Activated T-helper 9 cell treated with anti-CD3 and anti-CD28 coated beads, Interleukin-2, amount 50 U/mL, for 16 hours (primary cell): ENCODE measurements around the gene NRDE2.
"Not testable (repeated sequence)": the region's sequence is repeated elsewhere in the genome, so short reads cannot be mapped to it uniquely, and the experiment has no call there.

Experiments used
- DNase-seq: peaks from one replicate; pipeline ENCODE4 v3.0.0-alpha.2; 2020; ENCODE audit warnings: low read depth

Gene NRDE2

GRCh38 chr14:90341784-90342183, 10.0 kb upstream of the NRDE2 start:
- DNase-seq: no peak

- not testable (repeated sequence) for DNase-seq
Observed at GRCh38 chr14:90341232-90341631, 9.5 kb upstream of the NRDE2 start.

GRCh38 chr14:90336985-90337384, 5.2 kb upstream of the NRDE2 start:
- no peak for DNase-seq

- no peak for DNase-seq
Observed at GRCh38 chr14:90336401-90336800, 4.7 kb upstream of the NRDE2 start.

GRCh38 chr14:90332271-90332584, 487 bp upstream of the NRDE2 start:
- no peak for DNase-seq

GRCh38 chr14:90330203-90331196, 1.2 kb downstream of the NRDE2 start:
- DNase-seq: no peak

- DNase-seq: no peak
Observed at GRCh38 chr14:90321891-90322290, 9.8 kb downstream of the NRDE2 start.

GRCh38 chr14:90319634-90320541, 11.9 kb downstream of the NRDE2 start:
- no peak for DNase-seq

- DNase-seq: no peak
Observed at GRCh38 chr14:90319173-90319572, 12.6 kb downstream of the NRDE2 start.

GRCh38 chr14:90318016-90318415, 13.7 kb downstream of the NRDE2 start:
- no peak for DNase-seq

GRCh38 chr14:90317286-90317685, 14.5 kb downstream of the NRDE2 start:
- DNase-seq: no peak

GRCh38 chr14:90308561-90308960, 23.2 kb downstream of the NRDE2 start:
- DNase-seq: no peak

GRCh38 chr14:90305176-90305601, 26.6 kb downstream of the NRDE2 start:
- no peak for DNase-seq

GRCh38 chr14:90304502-90304901, 27.2 kb downstream of the NRDE2 start:
- DNase-seq: no peak

- DNase-seq: no peak
Observed at GRCh38 chr14:90303473-90303872, 28.3 kb downstream of the NRDE2 start.

- DNase-seq: no peak
Observed at GRCh38 chr14:90302529-90303303, 29.0 kb downstream of the NRDE2 start.

GRCh38 chr14:90301668-90302090, 30.1 kb downstream of the NRDE2 start:
- no peak for DNase-seq

- no peak for DNase-seq
Observed at GRCh38 chr14:90301122-90301521, 30.6 kb downstream of the NRDE2 start.

GRCh38 chr14:90300611-90301047, 31.1 kb downstream of the NRDE2 start:
- DNase-seq: no peak

- no peak for DNase-seq
Observed at GRCh38 chr14:90299408-90299807, 32.3 kb downstream of the NRDE2 start.

GRCh38 chr14:90297876-90298629, 33.7 kb downstream of the NRDE2 start:
- no peak for DNase-seq
